HG03520 (cell line): Measurements from ENCODE around the gene MIAT.

Experiments
- ATAC-seq: cut with Tn5 transposase; IDR thresholded peaks from one replicate; pipeline ENCODE4 v1.9.1; 2021; ENCODE audit warnings: mild to moderate bottlenecking, moderate library complexity; ENCODE audit not compliant: unreplicated experiment

MIAT gene

DNA sequence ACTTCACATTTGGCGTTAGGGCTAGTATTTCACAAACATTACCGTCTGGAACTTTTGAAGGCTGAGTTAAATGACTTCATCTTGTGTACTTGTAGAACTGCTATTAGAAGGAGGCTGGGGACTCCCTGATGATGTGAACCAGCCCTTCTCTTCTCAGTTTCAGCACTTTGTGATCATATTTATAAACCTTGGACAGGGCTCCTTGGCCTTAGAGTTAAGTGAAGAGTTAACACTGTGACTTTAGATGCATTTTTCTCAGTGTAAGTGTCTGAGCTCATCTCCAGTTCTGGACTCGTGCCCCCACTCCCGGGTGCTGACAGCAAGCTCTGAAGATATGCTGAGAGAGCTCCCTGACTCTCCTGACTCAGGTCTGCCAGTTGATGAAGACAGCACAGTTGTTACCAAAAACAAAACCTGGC, 8.4 kb downstream of the MIAT start:
- no peak for ATAC-seq

DNA sequence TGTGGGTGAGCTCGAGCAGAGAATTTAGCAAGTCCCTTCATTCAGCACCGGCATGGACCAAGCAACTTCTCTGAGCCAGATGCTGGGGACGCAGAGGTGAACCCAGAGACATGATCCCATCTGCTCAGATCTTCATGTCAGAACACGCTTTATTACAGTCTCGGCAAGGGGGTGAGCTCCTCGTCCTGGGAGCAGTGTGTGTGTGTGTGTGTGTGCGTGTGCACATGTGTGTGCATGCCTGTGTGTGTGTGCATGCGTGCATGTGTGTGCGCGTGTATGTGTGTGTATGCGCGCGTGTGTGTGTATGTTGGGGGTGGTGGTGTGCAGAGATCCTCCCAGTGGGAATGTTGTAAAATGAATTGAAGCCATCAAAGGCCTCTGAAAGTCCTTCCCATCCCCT, 9.8 kb downstream of the MIAT start:
- no peak for ATAC-seq

DNA sequence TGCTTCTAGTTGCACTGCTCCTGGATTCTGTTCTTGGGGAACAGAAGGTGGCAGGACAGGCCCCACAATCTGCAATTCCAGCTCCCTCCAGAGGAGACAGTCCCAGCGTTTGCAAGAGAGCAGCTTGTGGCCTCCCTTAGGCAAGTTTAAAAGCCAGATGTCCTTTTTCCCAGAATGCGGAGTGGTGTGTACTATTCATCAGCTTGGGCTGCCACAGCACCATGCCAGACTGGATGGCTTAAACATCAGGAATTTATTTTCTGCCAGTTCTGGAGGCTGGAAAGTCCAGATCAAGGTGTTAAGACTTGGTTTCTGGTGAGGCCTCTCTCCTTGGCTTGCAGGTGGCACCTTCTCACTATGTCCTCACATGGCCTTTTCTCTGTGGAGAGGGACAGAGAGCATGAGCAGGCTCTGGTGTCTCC, 11.7 kb downstream of the MIAT start:
- no peak for ATAC-seq

DNA sequence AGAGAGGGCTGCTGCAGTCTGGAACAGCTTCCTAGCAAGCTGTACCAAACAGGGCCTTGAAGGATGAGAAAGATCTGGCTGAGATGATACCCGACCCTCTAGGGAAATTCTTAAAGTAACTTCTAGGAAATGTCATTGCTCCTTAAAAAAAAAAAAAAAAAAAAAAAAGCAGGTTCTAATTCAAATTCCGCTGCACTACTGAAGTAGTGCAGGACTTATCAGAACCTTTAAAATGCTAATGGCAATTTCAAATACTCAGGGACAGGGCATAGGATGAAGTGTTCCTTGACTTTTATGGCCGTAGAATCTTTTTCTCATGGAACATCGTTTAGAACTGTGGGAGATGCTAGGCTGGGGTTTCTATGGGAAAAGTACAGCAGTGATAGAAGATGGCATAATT, 13.1 kb downstream of the MIAT start:
- no peak for ATAC-seq

DNA sequence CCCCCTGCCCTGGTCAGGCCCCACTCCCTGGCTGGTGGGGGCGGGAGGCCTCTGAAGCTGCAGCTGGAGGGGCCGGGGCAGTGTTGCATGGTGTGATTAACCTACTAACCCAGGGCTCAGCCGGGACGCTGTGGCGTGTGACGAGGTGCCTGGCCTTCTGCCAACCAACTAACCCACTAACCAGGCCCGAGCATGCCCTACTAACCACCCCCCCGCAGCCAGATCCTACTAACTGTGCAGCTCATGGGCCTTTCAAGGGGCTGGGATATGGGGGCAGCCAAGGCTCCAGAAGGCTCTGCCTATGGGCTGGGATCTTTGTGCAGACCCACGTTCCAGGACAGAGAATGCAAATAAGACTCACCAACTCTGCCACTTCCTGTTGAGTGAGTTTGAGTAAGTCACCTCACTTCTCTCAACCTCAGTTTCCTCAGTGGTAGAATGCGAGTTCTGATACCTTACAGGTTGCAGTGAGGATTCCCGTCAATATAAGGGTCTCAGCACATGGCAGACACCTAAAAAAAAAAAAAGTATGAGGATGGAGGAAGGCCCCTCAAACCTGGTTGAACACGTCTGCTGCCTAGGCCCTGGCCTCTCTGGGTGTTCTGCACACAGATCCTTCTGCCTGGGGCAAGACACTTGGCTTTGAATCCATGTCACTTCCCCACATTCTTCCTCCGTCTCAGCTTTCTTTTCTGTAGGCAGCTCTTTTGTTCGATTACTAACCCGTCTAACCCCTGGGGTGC, 14.1 kb downstream of the MIAT start:
- ATAC-seq, result peak; percentile 16

DNA sequence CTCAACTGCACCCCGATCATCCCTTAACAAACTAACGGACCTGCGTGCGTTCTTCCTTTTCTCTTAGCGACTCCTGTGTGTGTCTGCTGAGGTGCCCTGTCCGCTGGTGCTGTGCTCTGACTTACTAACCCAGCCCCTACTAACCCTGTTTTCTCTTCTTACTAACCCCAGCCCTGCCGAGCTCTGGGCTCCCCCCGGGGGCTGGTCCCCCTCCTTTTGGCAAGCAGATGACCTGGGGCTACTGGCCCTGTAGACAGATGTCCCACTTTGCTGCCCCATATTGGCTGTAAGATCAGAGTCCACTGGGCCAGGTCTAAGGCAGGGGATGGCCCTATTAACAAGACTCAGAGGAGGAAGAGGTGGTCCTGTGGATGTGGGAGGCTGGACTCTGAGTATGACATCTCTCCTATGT, 14.7 kb downstream of the MIAT start:
- ATAC-seq, result no peak

DNA sequence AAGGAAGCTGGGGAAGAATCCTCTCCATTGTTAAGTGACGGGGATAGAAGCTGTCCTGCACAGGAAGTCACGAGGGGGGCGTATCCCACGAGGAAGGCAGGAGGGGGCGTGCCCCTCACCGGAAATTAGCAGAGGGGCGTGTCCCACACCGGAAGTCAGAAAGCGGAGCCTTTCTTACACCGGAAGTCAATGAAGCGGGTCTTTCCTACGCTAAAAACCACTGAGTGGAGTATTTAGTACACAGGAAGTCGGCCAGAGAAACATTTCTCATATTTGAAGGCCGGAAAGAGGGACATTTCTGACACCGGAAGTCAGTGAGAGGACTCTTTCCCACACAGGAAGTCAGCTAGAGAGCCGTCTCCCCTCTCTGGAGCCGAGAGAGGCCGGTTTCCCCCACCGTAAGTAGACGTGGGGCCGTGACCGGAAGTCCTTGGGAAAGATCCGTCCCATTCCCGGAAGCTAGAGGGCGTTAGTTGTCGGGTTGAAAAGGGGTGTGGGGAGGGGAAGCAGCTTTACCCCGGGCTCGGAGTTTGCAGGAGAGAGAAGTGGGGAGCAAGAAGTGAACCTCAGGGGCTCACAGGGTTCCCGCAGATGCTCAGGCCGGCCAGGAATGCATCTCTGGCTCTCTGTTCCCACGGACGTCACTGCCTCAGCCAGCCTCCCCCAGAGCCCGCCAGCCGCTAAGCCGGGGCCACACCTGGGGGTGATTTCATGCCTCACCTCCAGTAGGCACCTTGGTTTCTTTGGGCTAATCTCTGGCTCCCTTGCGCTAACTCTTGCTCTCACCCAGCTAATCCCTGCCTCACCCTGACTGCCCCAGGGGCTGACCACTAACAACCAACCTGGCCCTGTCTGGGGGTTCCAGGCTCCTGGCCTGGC, 15.4 kb downstream of the MIAT start:
- peak; percentile 50 for ATAC-seq

DNA sequence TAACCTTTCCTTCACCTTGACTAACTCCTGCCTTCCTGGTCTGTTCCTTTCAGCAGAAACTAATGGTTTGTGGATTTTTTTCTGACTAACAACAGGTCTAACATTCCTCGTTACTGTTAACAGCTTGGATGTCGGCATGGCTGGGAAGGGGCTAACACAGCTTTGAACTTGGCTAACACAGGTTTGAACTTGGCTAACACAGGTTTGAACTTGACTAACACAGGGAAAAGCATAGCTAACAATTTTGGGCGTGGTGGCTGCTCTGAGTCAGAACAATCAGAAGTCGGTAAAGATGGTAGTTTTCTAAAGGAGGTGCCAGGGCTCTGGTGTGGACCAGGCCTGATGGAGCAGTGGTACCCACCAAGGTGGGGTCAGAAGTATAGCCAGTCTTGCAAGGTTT, 16.1 kb downstream of the MIAT start:
- no peak for ATAC-seq

DNA sequence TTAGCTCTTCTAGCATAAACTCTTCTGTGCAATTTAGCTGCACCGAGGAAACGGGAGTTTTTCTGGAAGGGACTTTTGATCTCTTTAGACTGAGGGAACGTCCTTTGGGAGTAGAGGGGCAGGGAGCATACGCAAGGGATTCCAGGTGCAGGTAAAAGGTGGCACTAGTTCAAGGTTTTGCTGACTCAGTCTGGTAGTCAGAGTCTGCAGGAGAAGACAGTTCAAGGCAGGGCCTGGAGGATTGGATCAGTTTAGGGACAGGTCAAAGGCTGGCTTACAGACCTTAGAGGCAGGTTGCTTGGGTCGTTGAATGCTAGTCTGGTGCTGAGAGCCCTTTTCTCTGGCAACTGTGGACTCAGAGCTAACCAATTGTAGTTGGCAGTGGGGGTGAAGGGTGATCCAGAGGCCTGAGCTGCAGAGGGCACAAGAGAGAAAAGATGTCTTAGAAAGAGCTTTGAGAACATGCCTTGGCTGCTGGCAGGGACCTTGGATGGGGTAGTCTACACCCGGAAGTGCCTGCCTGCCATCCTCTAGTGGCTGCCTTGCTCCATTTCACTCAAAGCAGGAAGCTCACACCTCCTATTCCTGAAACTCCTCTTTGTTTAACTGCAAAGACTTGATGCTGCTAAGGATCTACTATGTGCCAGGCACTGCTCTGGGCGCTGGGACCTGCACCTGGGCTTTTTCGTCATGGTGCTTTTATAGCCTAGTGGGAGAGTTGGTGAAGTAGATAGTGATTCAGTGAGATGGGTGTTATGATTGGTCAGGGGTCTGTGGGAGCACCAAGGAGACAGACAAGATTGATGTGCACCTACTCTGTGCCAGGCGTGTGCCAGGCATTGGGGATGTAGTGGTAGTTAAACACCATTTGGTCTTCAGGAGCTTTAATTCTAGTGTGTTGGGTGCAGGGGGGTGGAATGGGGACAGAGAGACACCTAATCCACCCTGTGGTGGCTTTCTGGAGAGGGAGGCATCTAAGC, 17.1 kb downstream of the MIAT start:
- no peak for ATAC-seq

DNA sequence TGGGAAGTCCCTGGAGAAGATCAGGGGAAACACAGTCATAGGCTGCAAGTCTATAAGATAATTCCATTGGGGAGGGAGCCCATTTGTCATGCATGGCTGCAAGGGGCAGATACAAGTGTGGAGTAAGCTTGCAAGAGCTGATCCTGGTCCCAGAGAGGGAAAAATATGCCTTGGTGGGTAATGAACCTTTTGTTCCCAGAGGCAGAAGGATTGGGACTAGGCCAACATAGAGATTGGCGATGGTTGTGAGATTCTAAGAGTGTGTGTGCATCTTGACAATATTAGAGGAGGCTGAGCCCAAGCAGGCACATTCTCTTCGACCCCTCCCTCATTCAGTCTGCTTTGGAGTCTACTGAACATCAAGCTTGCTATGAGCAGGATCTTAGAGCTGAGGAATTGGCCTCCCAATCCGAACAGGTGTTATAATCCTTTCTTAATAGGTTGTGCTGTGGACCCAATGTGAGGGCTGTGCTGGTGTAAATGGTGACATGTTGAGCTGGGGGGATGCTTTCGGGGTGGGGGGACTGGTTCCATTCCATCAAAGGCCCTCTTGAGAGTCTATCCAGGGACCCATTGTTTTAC, 18.4 kb downstream of the MIAT start:
- no peak for ATAC-seq

DNA sequence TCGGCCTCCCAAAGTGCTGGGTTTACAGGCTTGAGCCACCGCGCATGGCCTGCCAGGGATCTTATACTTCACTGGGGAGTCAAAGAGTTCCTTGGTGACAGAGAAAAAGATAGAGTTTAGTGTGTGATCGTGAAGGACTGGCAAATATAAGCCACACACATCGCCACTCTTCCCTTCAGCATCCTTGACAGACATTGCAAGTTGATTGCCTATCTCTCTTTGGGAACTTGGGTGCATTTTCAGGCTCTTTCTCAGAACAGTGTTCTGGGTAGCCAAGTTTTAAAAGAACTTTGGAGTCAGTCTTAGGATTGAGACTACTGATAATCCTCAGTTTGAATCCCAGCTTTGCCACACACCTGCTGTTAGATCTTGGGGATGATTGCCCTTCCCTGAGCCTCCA, 19.8 kb downstream of the MIAT start:
- ATAC-seq, result no peak

DNA sequence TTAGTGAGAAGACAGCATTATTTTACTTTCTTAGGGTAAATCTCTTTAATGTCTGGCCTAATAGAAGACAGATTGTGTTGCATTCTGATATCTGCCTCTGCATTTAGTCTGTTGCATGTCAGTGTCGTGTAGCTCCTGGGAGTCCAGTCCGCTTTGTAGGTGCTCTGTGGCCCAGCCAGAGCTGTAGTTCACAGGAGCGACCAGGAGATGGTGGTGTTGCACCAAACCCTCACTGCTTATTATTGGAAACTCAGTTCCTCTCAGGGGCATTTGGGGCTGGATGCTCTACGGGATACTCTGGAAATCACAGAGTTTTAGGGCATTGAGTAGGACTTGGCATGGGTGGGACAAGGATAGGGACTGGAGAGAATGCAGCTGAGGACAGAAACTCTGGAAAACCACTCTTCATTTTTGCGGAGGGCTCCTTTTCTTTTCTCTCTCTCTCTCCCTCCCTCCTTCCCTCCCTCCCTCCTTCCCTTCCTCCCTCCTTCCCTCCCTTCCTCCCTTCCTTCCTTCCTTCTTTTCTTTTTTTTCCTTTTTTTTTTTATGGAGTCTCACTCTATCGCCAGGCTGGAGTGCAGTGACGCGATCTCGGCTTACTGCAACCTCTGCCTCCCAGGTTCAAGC, 21.7 kb downstream of the MIAT start:
- no peak for ATAC-seq

DNA sequence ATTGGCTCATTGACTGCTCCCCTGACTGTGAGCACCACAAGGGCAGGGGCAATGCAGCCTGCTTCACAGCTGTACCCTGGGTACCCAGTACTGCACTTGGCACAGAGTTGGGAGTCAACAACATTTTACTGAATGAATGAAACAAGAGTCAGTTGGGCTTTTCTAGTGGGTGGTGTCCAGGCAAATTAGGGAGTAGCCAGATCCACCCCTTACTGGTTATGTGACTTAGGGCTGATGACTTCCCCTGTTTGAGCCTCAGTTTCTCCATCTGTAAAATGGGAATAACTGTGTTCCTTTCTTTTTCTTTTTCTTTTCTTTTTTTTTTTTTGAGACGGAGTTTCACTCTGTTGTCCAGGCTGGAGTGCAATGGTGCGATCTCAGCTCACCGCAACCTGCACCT, 23.1 kb downstream of the MIAT start:
- no peak for ATAC-seq

DNA sequence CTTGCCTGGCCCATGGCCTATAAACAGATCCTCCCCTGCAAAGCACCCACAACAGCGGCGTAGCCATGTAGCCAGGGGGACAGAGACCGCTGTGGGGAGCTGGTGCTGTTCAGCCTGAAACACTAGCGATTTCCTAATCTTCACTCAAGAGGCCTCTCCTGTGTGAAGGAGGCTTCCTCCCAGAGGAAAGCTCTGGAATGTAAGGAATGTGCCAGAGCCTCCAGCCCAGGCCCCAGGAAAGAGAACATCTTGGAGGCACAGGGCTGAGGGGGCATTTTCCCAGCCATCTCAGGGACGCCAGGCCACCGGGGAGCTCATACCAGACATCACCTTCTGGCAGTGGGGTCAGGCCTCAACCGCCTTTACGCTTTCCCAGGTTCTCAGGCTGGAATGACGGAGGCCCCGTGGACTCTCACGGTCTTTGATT, 24.0 kb downstream of the MIAT start:
- no peak for ATAC-seq

DNA sequence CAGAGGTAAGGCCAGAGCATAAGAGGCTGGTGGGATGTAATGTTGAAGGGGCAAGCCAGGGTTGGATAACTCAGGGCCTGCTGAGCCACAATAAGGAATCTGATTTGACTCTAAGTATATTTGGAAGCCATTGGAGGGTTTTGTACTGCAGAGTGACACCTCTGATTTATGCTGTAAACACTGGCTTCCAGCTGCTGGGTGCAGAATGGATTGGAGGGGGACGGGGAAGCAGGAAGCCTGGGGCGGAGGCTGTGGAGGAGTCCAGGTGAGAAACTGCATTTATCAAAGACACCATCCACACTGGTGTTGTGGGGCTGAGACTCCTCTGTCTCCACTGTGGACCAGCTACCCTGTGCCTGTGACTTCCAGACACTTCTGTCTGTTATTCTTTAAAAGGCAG, 26.8 kb downstream of the MIAT start:
- no peak for ATAC-seq

DNA sequence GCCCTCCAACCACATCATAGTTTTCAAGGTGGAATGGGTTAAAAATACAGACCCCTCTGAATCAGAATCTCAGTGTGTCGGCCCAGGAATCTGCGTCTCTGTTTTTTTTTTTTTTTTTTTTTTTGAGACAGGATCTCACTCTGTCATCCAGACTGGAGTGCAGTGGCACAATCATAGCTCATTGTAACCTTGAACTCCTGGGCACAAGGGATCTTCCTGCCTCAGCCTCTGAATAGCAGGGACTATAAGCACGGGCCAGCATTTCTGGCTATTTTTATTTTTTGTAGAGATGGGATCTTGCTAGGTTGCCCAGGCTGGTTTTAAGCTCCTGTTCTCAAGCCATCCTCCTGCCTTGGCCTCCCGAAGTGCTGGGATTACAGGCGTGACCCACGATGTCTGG, 28.2 kb downstream of the MIAT start:
- no peak for ATAC-seq

DNA sequence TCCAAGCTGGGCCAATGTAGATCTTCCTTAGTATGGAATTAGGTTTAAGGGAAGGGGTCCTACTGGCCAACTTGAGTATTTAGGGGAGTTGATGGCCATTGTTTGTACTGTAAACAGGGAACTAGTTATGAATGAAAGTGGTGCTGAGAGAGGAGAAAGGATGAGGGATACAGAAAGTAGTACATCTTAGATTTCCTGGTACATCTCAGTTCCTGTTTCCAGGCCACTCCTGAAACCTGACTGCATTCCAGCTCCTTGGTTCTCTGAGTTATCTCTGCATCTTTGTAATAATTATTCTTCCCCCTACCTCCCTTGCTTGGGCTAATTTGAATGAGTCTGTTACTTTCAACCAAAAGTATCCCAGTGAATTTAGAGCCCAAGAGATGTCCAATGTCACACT, 30.1 kb downstream of the MIAT start:
- ATAC-seq, result no peak

DNA sequence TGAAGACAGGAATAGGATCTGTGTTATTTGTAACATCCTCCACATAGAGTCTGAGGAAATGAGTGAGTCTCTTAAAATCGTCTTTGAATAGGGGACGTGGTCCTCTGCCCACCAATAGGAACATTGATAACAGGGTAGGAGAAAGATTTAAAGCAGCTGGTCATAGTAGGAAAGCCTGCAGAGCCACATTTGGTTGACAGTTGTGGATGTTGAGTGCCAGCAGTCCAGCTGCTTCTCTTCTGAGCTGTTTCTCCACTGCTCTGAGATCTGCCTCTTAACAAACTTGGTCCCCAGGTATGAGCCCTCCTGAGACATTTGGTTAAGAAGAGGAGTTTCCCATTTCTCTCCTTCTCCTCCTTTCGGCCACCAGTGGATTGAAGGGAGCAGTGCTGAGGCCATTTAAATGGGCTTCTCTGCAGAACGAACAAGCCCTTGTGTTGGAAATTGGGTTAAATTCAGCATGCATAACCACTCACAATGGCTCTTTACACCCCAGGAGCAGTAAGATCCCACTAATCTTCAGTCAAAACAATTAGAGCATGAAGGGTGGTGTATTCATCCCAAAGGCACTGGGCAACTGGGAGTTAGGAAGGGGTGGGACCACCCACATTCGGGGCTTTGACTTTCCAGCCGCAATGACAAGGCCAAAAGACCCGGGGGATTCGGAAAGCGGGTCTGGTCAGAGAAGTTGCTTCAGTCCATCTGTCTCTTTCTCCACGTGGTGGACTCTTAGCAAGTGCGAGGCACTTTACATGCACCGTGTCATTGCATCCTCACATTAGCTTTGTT, 32.3 kb downstream of the MIAT start:
- ATAC-seq, result no peak

DNA sequence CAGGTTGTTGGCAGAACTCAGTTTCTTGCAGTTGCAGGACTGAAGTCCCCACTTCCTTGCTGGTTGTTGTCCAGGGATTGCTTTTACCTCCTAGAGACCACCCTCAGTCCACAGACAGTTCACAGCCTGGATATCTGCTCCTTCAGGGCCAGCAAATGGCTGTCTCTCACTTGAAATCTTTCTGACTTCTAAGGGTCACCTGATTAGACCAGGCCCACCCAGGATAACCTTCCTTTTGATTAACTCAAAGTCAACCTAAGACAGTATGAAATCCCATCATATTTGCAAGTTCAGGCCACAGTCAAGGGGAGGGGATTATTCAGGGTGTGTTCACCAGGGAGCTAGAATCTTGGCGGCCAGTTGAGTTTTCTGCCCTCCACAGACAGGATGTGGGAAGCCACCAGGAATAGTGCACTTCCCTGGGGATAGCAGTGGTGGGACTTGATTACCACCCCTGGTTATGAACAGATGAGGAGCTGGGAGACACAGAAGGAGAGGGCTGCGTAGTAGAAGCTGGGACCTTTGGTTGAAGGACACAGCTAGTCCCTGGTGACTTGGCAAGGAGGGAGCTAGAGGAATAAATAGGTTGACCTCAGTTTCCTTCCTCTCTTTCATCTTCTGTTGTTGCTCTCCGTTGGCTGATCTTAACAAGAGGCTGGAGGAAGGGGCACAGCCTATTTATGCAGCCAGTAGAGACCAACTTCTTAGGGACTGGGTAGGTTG, 33.4 kb downstream of the MIAT start:
- no peak for ATAC-seq
